Measurements from ENCODE around the gene ADGRD2. TPM values are rescaled to one million over a fixed set of nuclear protein-coding genes. Genes with fewer than 3 reads are reported as not detected.

The ADGRD2 gene
- total and polyA plus RNA-seq, 2 donors from 2014 or later, result not detected

- no peak overlapping the region for H3K27ac ChIP-seq (ENCODE audit: low read depth in 2 of 2, low read length in 2 of 2)
- DNase-seq, result peak in 1 of 5 donors; percentile 65
- no peaks in the 10 kb centered on the region for H3K4me1 ChIP-seq (ENCODE audit: control insufficient read depth in 2 of 3, insufficient read depth in 2 of 3, low read depth in 1 of 3, low read length in 3 of 3)
- no peaks in the 10 kb centered on the region for H3K27me3 ChIP-seq (ENCODE audit: control insufficient read depth, insufficient read depth, low read length)
- H3K4me3 ChIP-seq (ENCODE audit: low read length in 3 of 3), result no peak overlapping the region
- H3K9me3 ChIP-seq (ENCODE audit: control insufficient read depth in 2 of 3, insufficient read depth in 1 of 3, low read length in 3 of 3), result no peaks in the 10 kb centered on the region
- H3K9ac ChIP-seq (ENCODE audit: low read length in 3 of 3), result no peak overlapping the region
- no peak for FAIRE-seq
- TF ChIP-seq CTCF (IDR thresholded peaks at IDR 0.05; ENCODE audit: borderline replicate concordance, extremely low read depth, insufficient read depth), result no peak
- intact Hi-C loops (cut with DNase I), result no loop called here
- H3K36me3 ChIP-seq (ENCODE audit: control insufficient read depth in 2 of 3, insufficient read depth in 3 of 3, low read length in 3 of 3), result no peaks in the 10 kb centered on the region
Measured at GRCh38 chr9:124470306-124470705, 20.1 kb downstream of the ADGRD2 start.

GRCh38 chr9:124470726-124471125 lies 20.5 kb downstream of the ADGRD2 start:
- H3K27me3 ChIP-seq (ENCODE audit: control insufficient read depth, insufficient read depth, low read length), result no peaks in the 10 kb centered on the region
- no peak overlapping the region for H3K9ac ChIP-seq (ENCODE audit: low read length in 3 of 3)
- H3K4me1 ChIP-seq (ENCODE audit: control insufficient read depth in 2 of 3, insufficient read depth in 2 of 3, low read depth in 1 of 3, low read length in 3 of 3), result no peaks in the 10 kb centered on the region
- no peak overlapping the region for H3K4me3 ChIP-seq (ENCODE audit: low read length in 3 of 3)
- no peaks in the 10 kb centered on the region for H3K36me3 ChIP-seq (ENCODE audit: control insufficient read depth in 2 of 3, insufficient read depth in 3 of 3, low read length in 3 of 3)
- DNase-seq, result peak in 1 of 5 donors; percentile 43
- intact Hi-C loops (cut with DNase I), result no loop called here
- FAIRE-seq, result no peak
- H3K9me3 ChIP-seq (ENCODE audit: control insufficient read depth in 2 of 3, insufficient read depth in 1 of 3, low read length in 3 of 3), result no peaks in the 10 kb centered on the region
- no peak overlapping the region for H3K27ac ChIP-seq (ENCODE audit: low read depth in 2 of 2, low read length in 2 of 2)
- TF ChIP-seq CTCF (IDR thresholded peaks at IDR 0.05; ENCODE audit: borderline replicate concordance, extremely low read depth, insufficient read depth), result no peak

- DNase-seq (no peak), FAIRE-seq (no peak)
- Histone ChIP-seq H3K9ac (ENCODE audit: low read length in 3 of 3) (no peak overlapping the region), H3K27me3 (ENCODE audit: control insufficient read depth, insufficient read depth, low read length) (no peaks in the 10 kb centered on the region), H3K27ac (ENCODE audit: low read depth in 2 of 2, low read length in 2 of 2) (no peak overlapping the region), H3K36me3 (ENCODE audit: control insufficient read depth in 2 of 3, insufficient read depth in 3 of 3, low read length in 3 of 3) (no peaks in the 10 kb centered on the region), H3K4me3 (ENCODE audit: low read length in 3 of 3) (no peak overlapping the region), H3K4me1 (ENCODE audit: control insufficient read depth in 2 of 3, insufficient read depth in 2 of 3, low read depth in 1 of 3, low read length in 3 of 3) (no peaks in the 10 kb centered on the region), H3K9me3 (ENCODE audit: control insufficient read depth in 2 of 3, insufficient read depth in 1 of 3, low read length in 3 of 3) (no peaks in the 10 kb centered on the region)
- intact Hi-C loops (cut with DNase I), result no loop called here
- TF ChIP-seq CTCF (IDR thresholded peaks at IDR 0.05; ENCODE audit: borderline replicate concordance, extremely low read depth, insufficient read depth), result no peak
Measured at GRCh38 chr9:124471761-124472160, 21.5 kb downstream of the ADGRD2 start.

GRCh38 chr9:124472770-124473169 lies 22.5 kb downstream of the ADGRD2 start:
- Histone ChIP-seq H3K9me3 (ENCODE audit: control insufficient read depth in 2 of 3, insufficient read depth in 1 of 3, low read length in 3 of 3) (no peaks in the 10 kb centered on the region), H3K4me1 (ENCODE audit: control insufficient read depth in 2 of 3, insufficient read depth in 2 of 3, low read depth in 1 of 3, low read length in 3 of 3) (no peaks in the 10 kb centered on the region), H3K4me3 (ENCODE audit: low read length in 3 of 3) (no peak overlapping the region), H3K27ac (ENCODE audit: low read depth in 2 of 2, low read length in 2 of 2) (no peak overlapping the region), H3K27me3 (ENCODE audit: control insufficient read depth, insufficient read depth, low read length) (no peaks in the 10 kb centered on the region), H3K9ac (ENCODE audit: low read length in 3 of 3) (no peak overlapping the region), H3K36me3 (ENCODE audit: control insufficient read depth in 2 of 3, insufficient read depth in 3 of 3, low read length in 3 of 3) (no peaks in the 10 kb centered on the region)
- DNase-seq, result no peak
- no peak for FAIRE-seq
- no peak for TF ChIP-seq CTCF (IDR thresholded peaks at IDR 0.05; ENCODE audit: borderline replicate concordance, extremely low read depth, insufficient read depth)
- intact Hi-C loops (cut with DNase I), result no loop called here

All from kidney (tissue), 14 donors.